ENCODE measurements around the gene TNFSF15. TPM values are rescaled to one million over a fixed set of nuclear protein-coding genes. Genes with fewer than 3 reads are reported as not detected.
A peak's percentile ranks its signal among the peaks of the same experiment; 100 is the strongest.
"Not testable (repeated sequence)": the region's sequence is repeated elsewhere in the genome, so short reads cannot be mapped to it uniquely, and the experiment has no call there.

TNFSF15 gene
- total RNA-seq, 1 donor from 2014 or later: not detected

GRCh38 chr9:114769624-114770023 is 36.2 kb downstream of the TNFSF15 start:
- no peak for DNase-seq
- intact Hi-C loops (cut with micrococcal nuclease): no loop called here
- no peak for ATAC-seq

GRCh38 chr9:114763220-114763619 is 42.6 kb downstream of the TNFSF15 start:
- DNase-seq: no peak
- no peak for ATAC-seq
- intact Hi-C loops (cut with micrococcal nuclease): no loop called here

GRCh38 chr9:114761523-114761922 is 44.3 kb downstream of the TNFSF15 start:
- ATAC-seq (no peak), DNase-seq (no peak)
- intact Hi-C loops (cut with micrococcal nuclease): no loop called here

GRCh38 chr9:114759512-114760341 is 46.1 kb downstream of the TNFSF15 start:
- DNase-seq (no peak), ATAC-seq (peak; percentile 21)
- intact Hi-C loops (cut with micrococcal nuclease): no loop called here

- no peak for ATAC-seq
- intact Hi-C loops (cut with micrococcal nuclease): no loop called here
- no peak for DNase-seq
Measured at GRCh38 chr9:114757984-114758383, 47.9 kb downstream of the TNFSF15 start.

- no peak for DNase-seq
- no peak for ATAC-seq
- intact Hi-C loops (cut with micrococcal nuclease): no loop called here
Measured at GRCh38 chr9:114757395-114757794, 48.4 kb downstream of the TNFSF15 start.

- no peak for DNase-seq
- ATAC-seq: no peak
- intact Hi-C loops (cut with micrococcal nuclease): no loop called here
Measured at GRCh38 chr9:114756920-114757319, 48.9 kb downstream of the TNFSF15 start.

GRCh38 chr9:114754581-114754980 is 51.3 kb downstream of the TNFSF15 start:
- intact Hi-C loops (cut with micrococcal nuclease): no loop called here
- no peak for ATAC-seq

GRCh38 chr9:114746591-114747346 is 59.1 kb downstream of the TNFSF15 start:
- DNase-seq (no peak), ATAC-seq (no peak)
- intact Hi-C loops (cut with micrococcal nuclease): loop anchor here (10.0 kb wide), 1 partner anchor 168 kb away; no protein-coding TSS in a partner anchor

More at GRCh38 chr9:114754581-114754980, 51.3 kb downstream of the TNFSF15 start:
- no peak for DNase-seq

GRCh38 chr9:114745879-114746550 is 59.8 kb downstream of the TNFSF15 start:
- intact Hi-C loops (cut with micrococcal nuclease): loop anchor here (10.0 kb wide), 1 partner anchor 169 kb away; no protein-coding TSS in a partner anchor
- ATAC-seq: no peak
- DNase-seq: no peak

- DNase-seq (no peak), ATAC-seq (peak; percentile 21)
- intact Hi-C loops (cut with micrococcal nuclease): loop anchor here (10.0 kb wide), 1 partner anchor 170 kb away; no protein-coding TSS in a partner anchor
Measured at GRCh38 chr9:114745108-114745848, 60.6 kb downstream of the TNFSF15 start.

GRCh38 chr9:114743446-114743845 is 62.4 kb downstream of the TNFSF15 start:
- DNase-seq: no peak
- intact Hi-C loops (cut with micrococcal nuclease): loop anchor here (10.0 kb wide), 1 partner anchor 171 kb away; no protein-coding TSS in a partner anchor
- no peak for ATAC-seq

- DNase-seq (no peak), ATAC-seq (no peak)
- intact Hi-C loops (cut with micrococcal nuclease): loop anchor here (10.0 kb wide), 1 partner anchor 172 kb away; no protein-coding TSS in a partner anchor
Measured at GRCh38 chr9:114742947-114743346, 62.9 kb downstream of the TNFSF15 start.

GRCh38 chr9:114741521-114741920 is 64.3 kb downstream of the TNFSF15 start:
- not testable (repeated sequence) for ATAC-seq, DNase-seq
- intact Hi-C loops (cut with micrococcal nuclease): loop anchor here (10.0 kb wide), 1 partner anchor 173 kb away; no protein-coding TSS in a partner anchor

GRCh38 chr9:114738581-114739316 is 67.1 kb downstream of the TNFSF15 start:
- intact Hi-C loops (cut with micrococcal nuclease): loop anchor here (5.0 kb wide), 1 partner anchor 274 kb away; no protein-coding TSS in a partner anchor
- peak; percentile 84 for ATAC-seq
- DNase-seq: peak; percentile 46

- intact Hi-C loops (cut with micrococcal nuclease): loop anchor here (5.0 kb wide), 1 partner anchor 274 kb away; no protein-coding TSS in a partner anchor
- DNase-seq (no peak), ATAC-seq (no peak)
Measured at GRCh38 chr9:114737847-114738246, 68.0 kb downstream of the TNFSF15 start.

- DNase-seq (no peak), ATAC-seq (no peak)
- intact Hi-C loops (cut with micrococcal nuclease): loop anchor here (5.0 kb wide), 1 partner anchor 275 kb away; no protein-coding TSS in a partner anchor
Measured at GRCh38 chr9:114737118-114737517, 68.7 kb downstream of the TNFSF15 start.

- ATAC-seq (no peak), DNase-seq (no peak)
- intact Hi-C loops (cut with micrococcal nuclease): loop anchor here (5.0 kb wide), 1 partner anchor 277 kb away; no protein-coding TSS in a partner anchor
Measured at GRCh38 chr9:114735704-114736103, 70.1 kb downstream of the TNFSF15 start.

All from left ventricle myocardium superior (tissue), 1 donor.